ENCODE results near the gene BTBD16. TPM values are rescaled to one million over a fixed set of nuclear protein-coding genes. Genes with fewer than 3 reads are reported as not detected.

Gene BTBD16
- total RNA-seq, 4 donors from 2014 or later = 0.42 to 1.2 TPM; not detected in 2

Small RNAs within 50 kb of the gene (small RNA-seq; reads per million reads assigned to genes)
- gene RNU6-728P = not detected

Other genes with a start within 250 kb of the BTBD16 start
- gene PLEKHA1, start 103.4 kb downstream of the BTBD16 start, total RNA-seq = 10 to 100 TPM; 19.2 to 52.2 (median 35.0) TPM
- not detected for gene ARMS2, start 183.4 kb downstream of the BTBD16 start, total RNA-seq
- gene HTRA1, start 190.3 kb downstream of the BTBD16 start, total RNA-seq = 100 to 1,000 TPM; 128 to 183 (median 173) TPM

Measured in tibial nerve (tissue), 4 donors.